Testis (tissue), 2 donors: ENCODE results near the gene ACTL10.

ENCODE experiments used
- CTCF ChIP-seq, 3 experiments: fragments of 450-650 bp in 2 of 3; fragments of 200-600 bp in 1 of 3; sonication (generic) in 1 of 3; IDR thresholded peaks; one replicate each; pipeline ENCODE4 v1.5.1; 2016 to 2019; ENCODE audit warnings: antibody characterized with exemption in 3 of 3, mild to moderate bottlenecking in 2 of 3, moderate library complexity in 1 of 3
- POLR2A ChIP-seq: fragments of 450-650 bp; IDR thresholded peaks from one replicate; pipeline ENCODE4 v1.6.1; 2017; ENCODE audit warnings: antibody characterized with exemption, mild to moderate bottlenecking, moderate library complexity

GRCh38 chr20:33669224-33669623 is 2.5 kb downstream of the ACTL10 start:
- no peak for TF ChIP-seq POLR2A
- no peak for TF ChIP-seq CTCF (IDR thresholded peaks at IDR 0.05)
